HG02885 (cell line): ENCODE results near the gene PARD6A.

Experiments used
- ATAC-seq: cut with Tn5 transposase; IDR thresholded peaks from one replicate; pipeline ENCODE4 v1.9.1; 2021; ENCODE audit warnings: mild to moderate bottlenecking; ENCODE audit not compliant: unreplicated experiment, poor library complexity

PARD6A gene

GRCh38 chr16:67666032-67666551 is 5.3 kb downstream of the PARD6A start:
- no peak for ATAC-seq

- peak; percentile 66 for ATAC-seq
These were observed 6.0 kb downstream of the PARD6A start, which contains the start of the genes C16orf86 and ENKD1 for GRCh38 chr16:67666559-67667452. Gene C16orf86, plus strand, starts transcription at chr16:67666814. Its CDS starts 157 bp downstream, at chr16:67666971. Gene ENKD1, minus strand, starts transcription at chr16:67666750. Its CDS starts 308 bp downstream, at chr16:67666442.

GRCh38 chr16:67667453-67667816 is 6.7 kb downstream of the PARD6A start:
- no peak for ATAC-seq

- ATAC-seq = peak; percentile 78
These were observed 7.2 kb downstream of the PARD6A start for GRCh38 chr16:67667817-67668494.

GRCh38 chr16:67668495-67669157 is 7.9 kb downstream of the PARD6A start:
- no peak for ATAC-seq

- no peak for ATAC-seq
These were observed 8.8 kb downstream of the PARD6A start for GRCh38 chr16:67669499-67670101.

GRCh38 chr16:67672306-67672705 is 11.5 kb downstream of the PARD6A start:
- ATAC-seq = no peak

GRCh38 chr16:67672739-67673662 is 12.2 kb downstream of the PARD6A start:
- ATAC-seq = no peak

GRCh38 chr16:67673712-67674580 is 13.2 kb downstream of the PARD6A start:
- ATAC-seq = no peak

GRCh38 chr16:67674851-67675578 is 14.3 kb downstream of the PARD6A start:
- no peak for ATAC-seq

- no peak for ATAC-seq
These were observed 14.8 kb downstream of the PARD6A start for GRCh38 chr16:67675579-67675935.

GRCh38 chr16:67675999-67676398 is 15.2 kb downstream of the PARD6A start:
- ATAC-seq = no peak

GRCh38 chr16:67676516-67676915 is 15.8 kb downstream of the PARD6A start:
- no peak for ATAC-seq

GRCh38 chr16:67676939-67677338 is 16.2 kb downstream of the PARD6A start:
- ATAC-seq = no peak

- ATAC-seq = no peak
These were observed 17.0 kb downstream of the PARD6A start for GRCh38 chr16:67677712-67678111.

- no peak for ATAC-seq
These were observed 17.7 kb downstream of the PARD6A start for GRCh38 chr16:67678354-67679023.
